BJ (cell line): Measurements from ENCODE around the gene OR9A4. TPM values are rescaled to one million over a fixed set of nuclear protein-coding genes. Genes with fewer than 3 reads are reported as not detected.

Experiments
- CTCF ChIA-PET: fragments of 350-600 bp; formaldehyde crosslinking; extraction: SDS; loops from one replicate; lab custom pipeline; 2021; ENCODE audit warnings: antibody characterized with exemption, inconsistent platforms; lab: Yijun Ruan, JAX
- POLR2A ChIA-PET: fragments of 300-600 bp; sonication (Branson Sonifier 250); formaldehyde crosslinking; extraction: SDS; loops from one replicate; lab custom pipeline; 2021; ENCODE audit warnings: antibody characterized with exemption; lab: Charles Lee
- DNase-seq: peaks from one replicate; pipeline ENCODE4 v3.0.0-alpha.2; 2011; ENCODE audit warnings: low read depth
- H3K27me3 ChIP-seq: 2 replicates; pipeline ENCODE4 v1.6.0; 2011; ENCODE audit warnings: low read length; ENCODE audit not compliant: control insufficient read depth, insufficient read depth
- H3K36me3 ChIP-seq: 2 replicates; pipeline ENCODE4 v1.5.1; 2011; ENCODE audit warnings: low read length; ENCODE audit not compliant: control insufficient read depth, insufficient read depth
- H3K4me3 ChIP-seq: 2 replicates; pipeline ENCODE4 v1.5.1; 2011; ENCODE audit warnings: low read depth, mild to moderate bottlenecking, control low read depth, low read length
- polyA minus RNA-seq: library from RNA; depleted of rRNA, polyadenylated mRNA; stranded (reverse); fragments of >200 nt; gene quantifications from 2 replicates; pipeline ENCODE4 v1.2.3, GENCODE V29; 2011; rRNA and poly(A)+ RNA removed
- polyA plus RNA-seq: library from polyadenylated mRNA; depleted of rRNA; stranded (reverse); fragments of >200 nt; gene quantifications from 2 replicates; pipeline ENCODE4 v1.2.3, GENCODE V29; 2011; rRNA removed
- TF ChIP-seq, protein P1 (sequence below): IDR thresholded peaks from 2 replicates; pipeline ENCODE4 v1.5.1; 2011; ENCODE audit warnings: low read depth, mild to moderate bottlenecking, control low read depth, inconsistent platforms, low read length, moderate library complexity; ENCODE audit not compliant: insufficient read depth

The OR9A4 gene, protein sequence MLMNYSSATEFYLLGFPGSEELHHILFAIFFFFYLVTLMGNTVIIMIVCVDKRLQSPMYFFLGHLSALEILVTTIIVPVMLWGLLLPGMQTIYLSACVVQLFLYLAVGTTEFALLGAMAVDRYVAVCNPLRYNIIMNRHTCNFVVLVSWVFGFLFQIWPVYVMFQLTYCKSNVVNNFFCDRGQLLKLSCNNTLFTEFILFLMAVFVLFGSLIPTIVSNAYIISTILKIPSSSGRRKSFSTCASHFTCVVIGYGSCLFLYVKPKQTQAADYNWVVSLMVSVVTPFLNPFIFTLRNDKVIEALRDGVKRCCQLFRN
- not detected in 2 replicates for polyA plus RNA-seq
- not detected in 2 replicates for polyA minus RNA-seq

DNA sequence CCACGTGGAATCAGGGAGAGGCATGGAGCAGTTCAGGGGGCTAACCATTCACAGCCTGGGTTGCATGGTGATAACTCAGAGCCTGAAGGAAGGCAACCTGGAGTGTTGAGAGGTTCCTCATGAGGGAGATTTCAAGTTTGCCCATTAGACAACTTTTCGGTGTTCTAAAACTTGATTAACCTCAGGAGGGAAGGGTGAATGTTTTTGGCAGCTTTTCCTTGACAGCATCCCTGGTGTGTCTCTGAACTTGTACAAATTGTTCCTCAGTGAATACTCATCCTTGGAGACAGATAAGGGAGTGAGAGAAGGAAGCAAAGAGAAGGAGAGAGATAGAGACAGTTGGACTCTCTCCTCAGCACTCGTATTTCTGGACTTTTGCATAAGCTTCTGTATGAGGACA, at the start of gene OR9A4:
OR9A4 (plus strand) TSS at position 301 of the 400 bp plus-strand sequence. CDS start 2,477 bp downstream, outside the sequence.
- no peaks in the 10 kb centered on the region for H3K36me3 ChIP-seq
- DNase-seq: no peak
- ChIA-PET CTCF (no interaction called here), POLR2A (no interaction called here)
- H3K4me3 ChIP-seq: no peak within 1 kb of the TSS
- TF ChIP-seq, protein P1, sequence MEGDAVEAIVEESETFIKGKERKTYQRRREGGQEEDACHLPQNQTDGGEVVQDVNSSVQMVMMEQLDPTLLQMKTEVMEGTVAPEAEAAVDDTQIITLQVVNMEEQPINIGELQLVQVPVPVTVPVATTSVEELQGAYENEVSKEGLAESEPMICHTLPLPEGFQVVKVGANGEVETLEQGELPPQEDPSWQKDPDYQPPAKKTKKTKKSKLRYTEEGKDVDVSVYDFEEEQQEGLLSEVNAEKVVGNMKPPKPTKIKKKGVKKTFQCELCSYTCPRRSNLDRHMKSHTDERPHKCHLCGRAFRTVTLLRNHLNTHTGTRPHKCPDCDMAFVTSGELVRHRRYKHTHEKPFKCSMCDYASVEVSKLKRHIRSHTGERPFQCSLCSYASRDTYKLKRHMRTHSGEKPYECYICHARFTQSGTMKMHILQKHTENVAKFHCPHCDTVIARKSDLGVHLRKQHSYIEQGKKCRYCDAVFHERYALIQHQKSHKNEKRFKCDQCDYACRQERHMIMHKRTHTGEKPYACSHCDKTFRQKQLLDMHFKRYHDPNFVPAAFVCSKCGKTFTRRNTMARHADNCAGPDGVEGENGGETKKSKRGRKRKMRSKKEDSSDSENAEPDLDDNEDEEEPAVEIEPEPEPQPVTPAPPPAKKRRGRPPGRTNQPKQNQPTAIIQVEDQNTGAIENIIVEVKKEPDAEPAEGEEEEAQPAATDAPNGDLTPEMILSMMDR: no peak
- H3K27me3 ChIP-seq: no peaks in the 10 kb centered on the region

DNA sequence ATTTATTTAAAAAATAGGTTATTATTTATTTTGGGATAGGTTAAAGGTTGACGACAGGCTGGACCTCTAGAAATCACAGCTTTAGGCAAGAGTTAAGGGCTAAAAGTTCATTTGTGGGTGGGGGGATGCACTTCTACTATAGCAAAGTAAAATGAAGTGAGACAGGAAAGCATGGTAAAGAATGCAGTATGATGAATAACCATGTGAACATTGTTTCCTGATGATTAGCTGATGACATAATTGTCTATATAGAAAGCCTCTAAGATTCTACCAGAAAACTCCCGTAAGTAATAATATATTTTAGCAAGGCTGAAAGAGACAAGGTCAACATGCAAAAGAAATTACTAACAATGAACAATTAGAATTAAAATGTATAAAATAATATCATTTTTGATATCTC, 49.2 kb upstream of the OR9A4 start:
- POLR2A ChIA-PET: no interaction called here
- Histone ChIP-seq H3K36me3 (no peaks in the 10 kb centered on the region), H3K4me3 (no peak overlapping the region), H3K27me3 (no peaks in the 10 kb centered on the region)
- DNase-seq: no peak
- TF ChIP-seq, protein P1: no peak
- CTCF ChIA-PET: no interaction called here

DNA sequence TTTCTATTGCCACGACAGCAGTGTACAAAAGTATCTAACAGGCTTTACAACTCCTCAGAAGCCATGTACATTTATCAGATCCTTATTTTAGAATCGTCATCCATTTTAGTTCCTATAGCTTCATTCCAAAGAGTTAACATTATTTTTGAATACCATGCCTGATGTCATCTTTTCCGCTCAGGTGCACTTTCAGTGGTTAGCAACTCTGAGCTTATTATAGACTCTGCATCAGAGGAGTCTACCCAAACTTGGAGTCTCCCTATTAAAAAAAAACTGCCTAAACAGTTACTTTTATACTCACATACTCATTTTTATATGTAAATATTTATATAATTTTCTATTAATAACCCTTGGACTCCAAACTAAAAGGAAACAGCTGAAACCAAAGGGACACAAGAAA, 43.3 kb upstream of the OR9A4 start:
- no peak for DNase-seq
- H3K36me3 ChIP-seq: no peaks in the 10 kb centered on the region
- no peaks in the 10 kb centered on the region for H3K27me3 ChIP-seq
- ChIA-PET POLR2A (no interaction called here), CTCF (no interaction called here)
- no peak overlapping the region for H3K4me3 ChIP-seq
- TF ChIP-seq, protein P1: no peak

DNA sequence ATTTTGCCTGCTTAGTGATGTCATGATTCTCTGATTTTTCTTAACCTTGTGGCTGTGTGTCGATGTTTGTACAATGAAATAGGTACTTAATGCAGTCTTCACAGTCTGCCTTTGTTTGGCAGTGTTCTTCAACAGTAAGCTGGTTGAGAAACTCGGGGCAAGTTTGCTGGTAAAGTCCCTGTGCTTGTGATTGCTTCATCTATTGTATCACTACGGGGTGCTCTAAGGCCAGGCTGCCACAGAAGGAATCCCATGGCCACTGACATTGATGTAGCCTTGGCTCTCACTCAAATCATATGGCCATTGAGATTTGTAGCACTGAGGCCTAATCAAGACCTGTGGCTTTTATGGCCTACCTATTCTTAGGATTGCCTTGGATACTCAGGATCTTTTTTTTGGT, 41.4 kb upstream of the OR9A4 start:
- H3K27me3 ChIP-seq: no peaks in the 10 kb centered on the region
- TF ChIP-seq, protein P1: no peak
- ChIA-PET CTCF (no interaction called here), POLR2A (no interaction called here)
- H3K4me3 ChIP-seq: no peak overlapping the region
- no peak for DNase-seq
- H3K36me3 ChIP-seq: no peaks in the 10 kb centered on the region

DNA sequence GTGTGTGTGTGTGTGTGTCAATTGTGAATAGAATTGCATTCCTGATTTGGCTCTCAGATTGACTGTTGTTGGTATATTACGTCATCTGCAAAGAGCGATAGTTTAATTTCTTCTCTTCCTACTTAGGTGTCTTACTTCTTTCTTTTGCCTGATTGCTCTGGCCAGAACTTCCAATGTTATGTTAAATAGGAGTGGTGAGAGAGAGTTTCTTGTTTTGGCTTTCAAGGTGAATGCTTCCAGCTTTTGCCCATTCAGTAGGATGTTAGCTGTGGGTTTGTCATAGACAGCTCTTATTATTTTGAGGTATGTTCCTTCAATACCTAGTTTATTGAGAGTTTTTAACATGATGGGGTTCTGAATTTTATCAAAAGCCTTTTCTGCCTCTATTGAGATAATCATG, 40.7 kb upstream of the OR9A4 start:
- ChIA-PET CTCF (no interaction called here), POLR2A (no interaction called here)
- Histone ChIP-seq H3K36me3 (no peaks in the 10 kb centered on the region), H3K27me3 (no peaks in the 10 kb centered on the region), H3K4me3 (no peak overlapping the region)
- TF ChIP-seq, protein P1: no peak
- no peak for DNase-seq
